NCI-H187 (cell line): ENCODE results near the gene HABP2.

ENCODE experiments used
- DNase-seq, 2 experiments: peaks; one replicate each; lab custom pipeline; 2025; lab: John Stamatoyannopoulos, UW

Gene HABP2

GRCh38 chr10:113605268-113605978 is 52.6 kb downstream of the HABP2 start:
- DNase-seq: no peak

- no peak for DNase-seq
Measured at GRCh38 chr10:113609704-113610108, 56.9 kb downstream of the HABP2 start.

GRCh38 chr10:113610631-113611601 is 58.1 kb downstream of the HABP2 start:
- DNase-seq: no peak

GRCh38 chr10:113612154-113612553 is 59.3 kb downstream of the HABP2 start:
- DNase-seq: no peak

GRCh38 chr10:113613427-113613826 is 60.6 kb downstream of the HABP2 start:
- no peak for DNase-seq

GRCh38 chr10:113613977-113614690 is 61.3 kb downstream of the HABP2 start:
- DNase-seq: no peak

GRCh38 chr10:113616244-113617074 is 63.6 kb downstream of the HABP2 start:
- no peak for DNase-seq

GRCh38 chr10:113617086-113617485 is 64.2 kb downstream of the HABP2 start:
- no peak for DNase-seq

GRCh38 chr10:113618338-113618737 is 65.5 kb downstream of the HABP2 start:
- no peak for DNase-seq

- no peak for DNase-seq
Measured at GRCh38 chr10:113619401-113619800, 66.5 kb downstream of the HABP2 start.

- peak in 1 of 2 experiments; percentile 5 for DNase-seq
Measured at GRCh38 chr10:113620511-113620910, 67.7 kb downstream of the HABP2 start.

GRCh38 chr10:113620936-113621335 is 68.1 kb downstream of the HABP2 start:
- no peak for DNase-seq

GRCh38 chr10:113621799-113622198 is 68.9 kb downstream of the HABP2 start:
- DNase-seq: no peak

- no peak for DNase-seq
Measured at GRCh38 chr10:113622831-113623230, 70.0 kb downstream of the HABP2 start.

- no peak for DNase-seq
Measured at GRCh38 chr10:113625461-113626186, 72.8 kb downstream of the HABP2 start.

- no peak for DNase-seq
Measured at GRCh38 chr10:113626809-113627355, 74.0 kb downstream of the HABP2 start.

GRCh38 chr10:113627836-113628235 is 75.0 kb downstream of the HABP2 start:
- DNase-seq: no peak

- no peak for DNase-seq
Measured at GRCh38 chr10:113628607-113629153, 75.8 kb downstream of the HABP2 start.

- no peak for DNase-seq
Measured at GRCh38 chr10:113630929-113631533, 78.2 kb downstream of the HABP2 start.
